Cortex of kidney (tissue), 1 donor: Measurements from ENCODE around the gene RFNG.

Source experiments
- DNase-seq: peaks from one replicate; lab custom pipeline; 2025; lab: John Stamatoyannopoulos, UW

RFNG gene

GRCh38 chr17:82025401-82026107, 26.1 kb downstream of the RFNG start:
- DNase-seq: no peak

- no peak for DNase-seq
Measured at GRCh38 chr17:82024859-82025258, 26.8 kb downstream of the RFNG start.

GRCh38 chr17:82023447-82024241, 28.0 kb downstream of the RFNG start:
- DNase-seq: no peak

- peak; percentile 88 for DNase-seq
Measured at GRCh38 chr17:82022981-82023446, 28.6 kb downstream of the RFNG start, which contains the start of gene LRRC45. LRRC45 (plus strand) TSS chr17:82023305; CDS start chr17:82023644, 339 bp downstream.

- no peak for DNase-seq
Measured at GRCh38 chr17:82022310-82022980, 29.2 kb downstream of the RFNG start, which contains the start of gene CENPX. CENPX (minus strand) TSS chr17:82022878; CDS start chr17:82022861, 17 bp downstream.

GRCh38 chr17:82021900-82022309, 29.7 kb downstream of the RFNG start:
- no peak for DNase-seq

GRCh38 chr17:82021107-82021899, 30.3 kb downstream of the RFNG start:
- DNase-seq: no peak

- DNase-seq: no peak
Measured at GRCh38 chr17:82020572-82021106, 31.0 kb downstream of the RFNG start.

- no peak for DNase-seq
Measured at GRCh38 chr17:82019690-82020571, 31.7 kb downstream of the RFNG start.

- no peak for DNase-seq
Measured at GRCh38 chr17:82018989-82019689, 32.5 kb downstream of the RFNG start.

- no peak for DNase-seq
Measured at GRCh38 chr17:82018152-82018988, 33.2 kb downstream of the RFNG start.

- no peak for DNase-seq
Measured at GRCh38 chr17:82017612-82018151, 33.9 kb downstream of the RFNG start.

GRCh38 chr17:82016875-82017459, 34.6 kb downstream of the RFNG start:
- no peak for DNase-seq

GRCh38 chr17:82016061-82016874, 35.3 kb downstream of the RFNG start:
- no peak for DNase-seq

GRCh38 chr17:82015311-82015971, 36.2 kb downstream of the RFNG start:
- no peak for DNase-seq

- DNase-seq: no peak
Measured at GRCh38 chr17:82014971-82015310, 36.7 kb downstream of the RFNG start.

- DNase-seq: no peak
Measured at GRCh38 chr17:82014432-82014831, 37.2 kb downstream of the RFNG start.
